HepG2 (cell line): ENCODE measurements around the gene WWC2. TPM values are rescaled to one million over a fixed set of nuclear protein-coding genes. Genes with fewer than 3 reads are reported as not detected.
A peak's percentile ranks its signal among the peaks of the same experiment; 100 is the strongest.

Source experiments
- ELF1 ChIP-seq: sonication (generic); formaldehyde crosslinking; IDR thresholded peaks from 2 replicates; pipeline ENCODE4 v1.4.0; 2020; ENCODE audit warnings: missing genetic modification reagents
- ELF4 ChIP-seq: sonication (generic); formaldehyde crosslinking; IDR thresholded peaks from 2 replicates; pipeline ENCODE4 v1.5.0; 2020; ENCODE audit warnings: missing genetic modification reagents, mild to moderate bottlenecking, moderate library complexity, borderline replicate concordance
- KAT8 ChIP-seq: IDR thresholded peaks from 2 replicates; pipeline ENCODE4 v1.6.1; 2016; ENCODE audit warnings: missing genetic modification reagents, missing compliant biosample characterization
- MAFK ChIP-seq, 2 experiments: IDR thresholded peaks in 1 of 2; conservative IDR thresholded peaks in 1 of 2; 2 replicates each; pipeline ENCODE4 v1.6.1; 2011; ENCODE audit warnings: improper control_type of control experiment in 2 of 2, low read length in 2 of 2
- MYNN ChIP-seq: sonication (generic); formaldehyde crosslinking; IDR thresholded peaks from 2 replicates; pipeline ENCODE4 v1.4.0; 2020; ENCODE audit warnings: mild to moderate bottlenecking, low read depth, missing genetic modification reagents
- PLRG1 ChIP-seq: fragments of 450-650 bp; conservative IDR thresholded peaks from 2 replicates; pipeline ENCODE4 v1.6.1; 2016
- PRPF4 ChIP-seq: fragments of 200-400 bp; formaldehyde crosslinking; IDR thresholded peaks from 2 replicates; pipeline ENCODE4 v1.6.1; 2016; ENCODE audit warnings: low read length, low read depth; ENCODE audit not compliant: poor library complexity, severe bottlenecking
- SP2 ChIP-seq: sonication (generic); formaldehyde crosslinking; IDR thresholded peaks from 2 replicates; pipeline ENCODE4 v1.5.1; 2020; ENCODE audit warnings: mild to moderate bottlenecking, missing genetic modification reagents
- WIZ ChIP-seq: sonication (generic); formaldehyde crosslinking; IDR thresholded peaks from 2 replicates; pipeline ENCODE4 v1.5.1; 2020; ENCODE audit warnings: mild to moderate bottlenecking, missing genetic modification reagents
- XBP1 ChIP-seq: sonication (generic); formaldehyde crosslinking; IDR thresholded peaks from 2 replicates; pipeline ENCODE4 v1.5.0; 2020; ENCODE audit warnings: missing genetic modification reagents
- ZFP36 ChIP-seq: fragments of 150-350 bp; IDR thresholded peaks from 2 replicates; pipeline ENCODE4 v1.6.1; 2018; ENCODE audit warnings: borderline replicate concordance, low read length, low read depth; ENCODE audit not compliant: partially characterized antibody
- ZNF263 ChIP-seq: sonication (generic); formaldehyde crosslinking; IDR thresholded peaks from 2 replicates; pipeline ENCODE4 v1.4.0; 2020; ENCODE audit warnings: missing genetic modification reagents
- ZNF746 ChIP-seq: sonication (generic); formaldehyde crosslinking; IDR thresholded peaks from 2 replicates; pipeline ENCODE4 v1.8.0; 2022; ENCODE audit warnings: mild to moderate bottlenecking, missing genetic modification reagents
- ZNF749 ChIP-seq: sonication (generic); formaldehyde crosslinking; IDR thresholded peaks from 2 replicates; pipeline ENCODE4 v1.8.0; 2022; ENCODE audit warnings: mild to moderate bottlenecking, missing genetic modification reagents, moderate library complexity, borderline replicate concordance
- polyA plus RNA-seq, 8 experiments: library from polyadenylated mRNA; depleted of rRNA in 3 of 8; stranded (reverse) in 7 of 8; unstranded in 1 of 8; fragments of >200 nt; fragmentation: Illumina TruSeq in 4 of 8; extraction: Trizol in 4 of 8; gene quantifications; 2 replicates each; pipeline versions ENCODE4 v1.2.1 to v1.2.3, GENCODE V29; 2011 to 2016; ENCODE audit warnings: low read depth in 4 of 8, missing spikeins in 1 of 8, mixed read lengths in 1 of 8; ENCODE audit not compliant: insufficient read depth in 1 of 8
- total RNA-seq, 5 experiments: library from RNA; depleted of rRNA; stranded (reverse); fragments of >200 nt; fragmentation: Illumina TruSeq; extraction: Trizol; gene quantifications; 2 replicates each; pipeline ENCODE4 v1.2.3, GENCODE V29; 2016; ENCODE audit warnings: low read depth in 1 of 5
- TF ChIP-seq, protein P1 (sequence below): sonication (generic); IDR thresholded peaks from 2 replicates; pipeline ENCODE4 v1.6.1; 2016; ENCODE audit warnings: low read depth, borderline replicate concordance
- TF ChIP-seq, protein P2 (sequence below): sonication (generic); formaldehyde crosslinking; IDR thresholded peaks from 2 replicates; pipeline ENCODE4 v1.4.0; 2020; ENCODE audit warnings: mild to moderate bottlenecking, low read depth, missing genetic modification reagents
- TF ChIP-seq, protein P3 (sequence below): sonication (generic); formaldehyde crosslinking; IDR thresholded peaks from 2 replicates; pipeline ENCODE4 v1.4.0; 2020; ENCODE audit warnings: missing genetic modification reagents
- TF ChIP-seq, protein P4 (sequence below): sonication (generic); formaldehyde crosslinking; IDR thresholded peaks from 2 replicates; pipeline ENCODE4 v1.5.0; 2020; ENCODE audit warnings: missing genetic modification reagents, mild to moderate bottlenecking, borderline replicate concordance

Gene WWC2
- total and polyA plus RNA-seq, 2 of the 13 experiments (the other 11 are each of a cell fraction or from before 2014, with no cell fraction given): 40.0 to 50.1 TPM

DNA sequence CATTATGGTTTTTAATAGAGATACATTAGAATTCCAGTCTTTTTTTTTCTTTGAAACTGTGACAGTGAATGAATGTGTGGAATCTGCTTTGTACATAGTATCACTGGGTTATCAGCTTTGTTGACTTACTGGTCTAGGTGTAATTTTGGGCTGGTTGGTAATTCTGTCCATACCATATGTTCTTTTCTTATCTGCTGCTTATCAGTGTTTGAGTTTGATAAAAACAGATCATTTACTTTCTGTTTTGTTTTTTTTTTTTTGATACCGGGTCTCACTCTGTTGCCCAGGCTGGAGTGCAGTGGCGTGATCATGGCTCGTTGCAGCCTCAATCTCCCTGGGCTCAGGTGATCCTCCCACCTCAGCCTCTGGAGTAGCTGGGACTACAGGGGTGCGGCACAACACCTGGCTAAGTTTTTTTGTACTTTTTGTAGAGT is 12.4 kb downstream of the WWC2 start (continued):
- TF ChIP-seq, protein P1, sequence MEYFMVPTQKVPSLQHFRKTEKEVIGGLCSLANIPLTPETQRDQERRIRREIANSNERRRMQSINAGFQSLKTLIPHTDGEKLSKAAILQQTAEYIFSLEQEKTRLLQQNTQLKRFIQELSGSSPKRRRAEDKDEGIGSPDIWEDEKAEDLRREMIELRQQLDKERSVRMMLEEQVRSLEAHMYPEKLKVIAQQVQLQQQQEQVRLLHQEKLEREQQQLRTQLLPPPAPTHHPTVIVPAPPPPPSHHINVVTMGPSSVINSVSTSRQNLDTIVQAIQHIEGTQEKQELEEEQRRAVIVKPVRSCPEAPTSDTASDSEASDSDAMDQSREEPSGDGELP: peak; percentile 87; the same call in 1 of the 2 replicates
- TF ChIP-seq ELF1 (CRISPR knock-in tag): no peak
- TF ChIP-seq, protein P2, sequence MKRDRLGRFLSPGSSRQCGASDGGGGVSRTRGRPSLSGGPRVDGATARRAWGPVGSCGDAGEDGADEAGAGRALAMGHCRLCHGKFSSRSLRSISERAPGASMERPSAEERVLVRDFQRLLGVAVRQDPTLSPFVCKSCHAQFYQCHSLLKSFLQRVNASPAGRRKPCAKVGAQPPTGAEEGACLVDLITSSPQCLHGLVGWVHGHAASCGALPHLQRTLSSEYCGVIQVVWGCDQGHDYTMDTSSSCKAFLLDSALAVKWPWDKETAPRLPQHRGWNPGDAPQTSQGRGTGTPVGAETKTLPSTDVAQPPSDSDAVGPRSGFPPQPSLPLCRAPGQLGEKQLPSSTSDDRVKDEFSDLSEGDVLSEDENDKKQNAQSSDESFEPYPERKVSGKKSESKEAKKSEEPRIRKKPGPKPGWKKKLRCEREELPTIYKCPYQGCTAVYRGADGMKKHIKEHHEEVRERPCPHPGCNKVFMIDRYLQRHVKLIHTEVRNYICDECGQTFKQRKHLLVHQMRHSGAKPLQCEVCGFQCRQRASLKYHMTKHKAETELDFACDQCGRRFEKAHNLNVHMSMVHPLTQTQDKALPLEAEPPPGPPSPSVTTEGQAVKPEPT (CRISPR knock-in tag): no peak
- no peak for TF ChIP-seq ZNF746 (CRISPR knock-in tag)
- no peak for TF ChIP-seq KAT8 (CRISPR knock-in tag)
- TF ChIP-seq ZNF749 (CRISPR knock-in tag): no peak
- TF ChIP-seq ZNF263: no peak
- TF ChIP-seq MAFK (conservative IDR thresholded peaks at IDR 0.05 in 1 of 2, IDR thresholded peaks at IDR 0.05 in 1 of 2; ENCODE audit: low read length in 2 of 2): no peak
- TF ChIP-seq ELF4: no peak
- no peak for TF ChIP-seq WIZ (CRISPR knock-in tag)
- no peak for TF ChIP-seq ZFP36
- no peak for TF ChIP-seq PLRG1
- TF ChIP-seq, protein P3, sequence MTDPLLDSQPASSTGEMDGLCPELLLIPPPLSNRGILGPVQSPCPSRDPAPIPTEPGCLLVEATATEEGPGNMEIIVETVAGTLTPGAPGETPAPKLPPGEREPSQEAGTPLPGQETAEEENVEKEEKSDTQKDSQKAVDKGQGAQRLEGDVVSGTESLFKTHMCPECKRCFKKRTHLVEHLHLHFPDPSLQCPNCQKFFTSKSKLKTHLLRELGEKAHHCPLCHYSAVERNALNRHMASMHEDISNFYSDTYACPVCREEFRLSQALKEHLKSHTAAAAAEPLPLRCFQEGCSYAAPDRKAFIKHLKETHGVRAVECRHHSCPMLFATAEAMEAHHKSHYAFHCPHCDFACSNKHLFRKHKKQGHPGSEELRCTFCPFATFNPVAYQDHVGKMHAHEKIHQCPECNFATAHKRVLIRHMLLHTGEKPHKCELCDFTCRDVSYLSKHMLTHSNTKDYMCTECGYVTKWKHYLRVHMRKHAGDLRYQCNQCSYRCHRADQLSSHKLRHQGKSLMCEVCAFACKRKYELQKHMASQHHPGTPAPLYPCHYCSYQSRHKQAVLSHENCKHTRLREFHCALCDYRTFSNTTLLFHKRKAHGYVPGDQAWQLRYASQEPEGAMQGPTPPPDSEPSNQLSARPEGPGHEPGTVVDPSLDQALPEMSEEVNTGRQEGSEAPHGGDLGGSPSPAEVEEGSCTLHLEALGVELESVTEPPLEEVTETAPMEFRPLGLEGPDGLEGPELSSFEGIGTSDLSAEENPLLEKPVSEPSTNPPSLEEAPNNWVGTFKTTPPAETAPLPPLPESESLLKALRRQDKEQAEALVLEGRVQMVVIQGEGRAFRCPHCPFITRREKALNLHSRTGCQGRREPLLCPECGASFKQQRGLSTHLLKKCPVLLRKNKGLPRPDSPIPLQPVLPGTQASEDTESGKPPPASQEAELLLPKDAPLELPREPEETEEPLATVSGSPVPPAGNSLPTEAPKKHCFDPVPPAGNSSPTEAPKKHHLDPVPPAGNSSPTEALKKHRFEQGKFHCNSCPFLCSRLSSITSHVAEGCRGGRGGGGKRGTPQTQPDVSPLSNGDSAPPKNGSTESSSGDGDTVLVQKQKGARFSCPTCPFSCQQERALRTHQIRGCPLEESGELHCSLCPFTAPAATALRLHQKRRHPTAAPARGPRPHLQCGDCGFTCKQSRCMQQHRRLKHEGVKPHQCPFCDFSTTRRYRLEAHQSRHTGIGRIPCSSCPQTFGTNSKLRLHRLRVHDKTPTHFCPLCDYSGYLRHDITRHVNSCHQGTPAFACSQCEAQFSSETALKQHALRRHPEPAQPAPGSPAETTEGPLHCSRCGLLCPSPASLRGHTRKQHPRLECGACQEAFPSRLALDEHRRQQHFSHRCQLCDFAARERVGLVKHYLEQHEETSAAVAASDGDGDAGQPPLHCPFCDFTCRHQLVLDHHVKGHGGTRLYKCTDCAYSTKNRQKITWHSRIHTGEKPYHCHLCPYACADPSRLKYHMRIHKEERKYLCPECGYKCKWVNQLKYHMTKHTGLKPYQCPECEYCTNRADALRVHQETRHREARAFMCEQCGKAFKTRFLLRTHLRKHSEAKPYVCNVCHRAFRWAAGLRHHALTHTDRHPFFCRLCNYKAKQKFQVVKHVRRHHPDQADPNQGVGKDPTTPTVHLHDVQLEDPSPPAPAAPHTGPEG (CRISPR knock-in tag): no peak
- TF ChIP-seq PRPF4: no peak
- TF ChIP-seq XBP1 (CRISPR knock-in tag): no peak
- TF ChIP-seq, protein P4, sequence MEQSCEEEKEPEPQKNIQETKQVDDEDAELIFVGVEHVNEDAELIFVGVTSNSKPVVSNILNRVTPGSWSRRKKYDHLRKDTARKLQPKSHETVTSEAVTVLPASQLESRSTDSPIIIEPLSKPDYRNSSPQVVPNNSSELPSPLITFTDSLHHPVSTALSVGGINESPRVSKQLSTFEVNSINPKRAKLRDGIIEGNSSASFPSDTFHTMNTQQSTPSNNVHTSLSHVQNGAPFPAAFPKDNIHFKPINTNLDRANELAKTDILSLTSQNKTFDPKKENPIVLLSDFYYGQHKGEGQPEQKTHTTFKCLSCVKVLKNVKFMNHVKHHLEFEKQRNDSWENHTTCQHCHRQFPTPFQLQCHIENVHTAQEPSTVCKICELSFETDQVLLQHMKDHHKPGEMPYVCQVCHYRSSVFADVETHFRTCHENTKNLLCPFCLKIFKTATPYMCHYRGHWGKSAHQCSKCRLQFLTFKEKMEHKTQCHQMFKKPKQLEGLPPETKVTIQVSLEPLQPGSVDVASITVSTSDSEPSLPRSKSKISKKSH (CRISPR knock-in tag): no peak
- TF ChIP-seq MYNN (CRISPR knock-in tag): no peak
- no peak for TF ChIP-seq SP2
